Right forelimb (tissue), 1 donor: ENCODE data around the gene DDX25.

ENCODE experiments used
- DNase-seq: peaks from one replicate; pipeline ENCODE4 v3.0.0-alpha.2; 2018

DDX25 gene

DNA sequence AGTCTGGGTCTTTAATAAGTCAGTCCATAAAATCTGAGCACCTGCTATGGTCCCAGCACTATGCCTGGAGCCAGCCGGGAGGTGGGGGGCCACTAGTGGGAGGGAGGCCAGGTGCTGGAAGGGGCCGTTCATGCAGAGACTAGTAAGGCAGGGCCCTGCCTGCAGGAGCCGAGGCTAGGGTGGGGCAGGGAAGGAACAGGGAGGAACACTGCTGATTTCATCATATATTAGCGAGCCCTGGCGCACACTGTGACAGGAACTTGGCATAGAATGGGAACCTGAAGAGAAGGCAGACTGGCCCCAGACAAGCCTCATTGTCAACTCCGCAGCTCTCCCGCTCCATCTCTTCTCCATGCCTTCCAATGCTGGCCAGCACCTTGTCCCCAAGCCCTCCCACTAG, 48.7 kb downstream of the DDX25 start:
- peak; percentile 64 for DNase-seq

DNA sequence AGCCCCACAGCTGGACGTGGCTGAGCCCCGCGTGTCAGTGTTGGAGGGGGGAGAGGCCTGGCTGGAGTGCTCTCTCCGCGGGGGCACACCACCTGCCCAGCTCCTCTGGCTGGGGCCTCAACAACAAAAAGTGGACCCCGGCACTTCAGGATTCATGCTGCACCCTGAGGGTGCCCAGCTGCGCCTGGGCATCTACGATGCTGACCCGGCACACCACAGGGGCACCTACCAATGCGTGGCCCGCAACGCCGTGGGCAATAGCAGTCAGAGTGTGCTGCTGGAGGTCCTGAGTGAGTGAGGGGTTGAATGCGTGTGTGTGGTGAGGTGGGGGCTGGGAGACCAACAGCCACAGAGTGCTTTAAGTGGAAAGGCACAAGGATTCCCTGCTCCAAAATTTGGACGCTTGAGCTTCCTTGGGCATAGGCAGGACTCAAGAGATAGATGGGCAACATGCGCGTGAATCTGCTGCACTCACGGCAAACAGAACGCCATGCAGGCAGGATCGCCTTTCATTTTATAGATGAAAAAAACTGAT, 49.2 kb downstream of the DDX25 start:
- DNase-seq, result no peak

DNA sequence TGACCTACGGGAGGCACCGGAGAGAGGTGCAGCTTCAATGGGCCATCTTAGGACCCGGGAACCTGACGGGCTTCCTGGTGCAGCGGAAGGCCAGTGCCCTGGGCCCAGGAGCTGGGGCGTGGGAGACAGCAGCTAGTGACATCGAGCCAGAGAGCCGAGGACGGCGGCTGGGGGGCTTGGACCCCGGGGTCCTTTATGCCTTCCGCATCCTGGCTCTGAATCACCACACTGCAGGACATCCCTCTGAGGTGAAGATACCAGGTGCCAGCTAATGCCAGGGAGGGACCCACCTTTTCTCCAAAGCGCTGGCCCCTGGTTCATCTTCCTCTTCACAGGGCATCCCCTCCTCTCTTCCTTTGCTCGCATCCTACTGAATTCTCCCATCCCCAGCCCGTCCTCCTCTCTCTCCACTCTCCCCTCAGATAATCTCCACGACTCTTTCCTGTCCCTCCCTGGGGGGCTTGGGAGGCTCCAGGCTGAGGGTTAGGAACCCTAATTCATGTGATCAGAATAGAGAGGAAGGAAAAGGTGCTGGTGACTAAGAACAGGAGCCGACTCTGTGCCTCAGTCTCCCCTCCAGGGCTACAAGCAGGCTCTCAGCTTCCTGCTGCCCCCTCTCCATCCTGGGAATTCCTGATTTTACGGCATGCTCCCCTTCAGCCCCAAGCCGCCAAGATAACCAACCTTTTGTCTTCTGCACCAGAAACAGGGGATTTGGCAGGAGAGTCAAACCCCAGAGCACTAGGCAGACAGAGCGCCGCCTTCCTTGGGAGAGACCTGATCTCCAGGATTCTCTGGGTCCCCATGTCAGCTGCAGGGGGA, 50.0 kb downstream of the DDX25 start:
- no peak for DNase-seq

- no peak for DNase-seq
These were observed 50.8 kb downstream of the DDX25 start for GRCh38 chr11:125954945-125955640.

- no peak for DNase-seq
These were observed 51.5 kb downstream of the DDX25 start for GRCh38 chr11:125955856-125956255.

GRCh38 chr11:125956391-125957134, 52.3 kb downstream of the DDX25 start:
- no peak for DNase-seq

DNA sequence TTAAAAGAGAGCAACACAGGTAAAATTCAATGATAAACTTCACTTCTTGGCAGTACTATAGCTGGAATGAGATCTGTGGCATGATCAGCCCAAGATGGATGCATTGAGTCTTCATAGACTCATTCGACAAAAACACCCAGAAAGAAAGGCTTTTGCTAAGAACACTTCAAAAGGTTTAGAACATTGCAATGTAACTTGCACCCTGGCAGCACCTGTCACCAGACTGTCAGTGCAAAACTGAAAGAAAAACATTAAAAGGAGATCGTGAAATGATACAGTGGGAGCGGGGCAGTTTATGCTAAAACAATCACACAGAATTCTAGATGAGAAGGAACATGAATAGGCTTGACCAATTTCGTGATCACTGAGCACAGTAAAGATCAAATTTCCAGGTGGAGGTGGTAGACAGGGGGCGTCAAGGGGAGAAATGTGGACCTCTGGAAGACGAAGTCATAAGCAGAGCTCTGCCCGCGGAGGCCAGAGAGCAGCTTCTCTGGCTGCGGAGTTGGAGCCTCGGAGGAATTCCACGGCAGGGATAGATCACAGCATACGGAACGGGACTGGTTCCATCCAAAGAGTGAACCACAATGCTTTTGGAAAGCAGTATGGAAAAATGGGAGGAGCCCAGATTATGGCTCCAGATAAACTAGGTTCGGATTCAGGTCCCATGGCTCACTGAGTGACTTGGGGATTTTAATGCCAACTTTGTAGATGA, 53.5 kb downstream of the DDX25 start:
- no peak for DNase-seq

DNA sequence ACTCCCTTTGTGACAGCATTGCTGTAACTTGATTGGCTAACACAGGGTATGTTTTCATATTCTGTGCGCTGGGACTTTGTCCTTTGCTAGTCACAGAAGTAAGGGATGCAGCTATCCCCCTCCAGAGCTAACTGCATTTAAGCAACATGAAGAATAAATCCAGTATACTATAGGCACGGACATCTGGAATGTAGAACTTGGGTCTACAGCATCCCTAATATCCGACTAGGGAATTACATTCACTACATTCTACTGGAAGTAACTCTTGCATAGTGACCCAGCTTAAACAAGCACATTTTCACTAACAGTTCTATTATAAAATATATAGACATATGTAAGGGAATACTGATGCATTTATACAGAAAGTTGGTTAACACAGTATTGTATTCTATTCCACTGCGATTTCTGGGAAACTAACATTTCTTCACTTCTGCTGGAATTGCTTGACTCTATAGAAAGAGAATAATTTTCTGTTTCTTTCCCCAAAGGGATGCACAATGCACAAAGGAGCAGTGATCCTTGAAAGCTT, 54.6 kb downstream of the DDX25 start:
- DNase-seq, result no peak

DNA sequence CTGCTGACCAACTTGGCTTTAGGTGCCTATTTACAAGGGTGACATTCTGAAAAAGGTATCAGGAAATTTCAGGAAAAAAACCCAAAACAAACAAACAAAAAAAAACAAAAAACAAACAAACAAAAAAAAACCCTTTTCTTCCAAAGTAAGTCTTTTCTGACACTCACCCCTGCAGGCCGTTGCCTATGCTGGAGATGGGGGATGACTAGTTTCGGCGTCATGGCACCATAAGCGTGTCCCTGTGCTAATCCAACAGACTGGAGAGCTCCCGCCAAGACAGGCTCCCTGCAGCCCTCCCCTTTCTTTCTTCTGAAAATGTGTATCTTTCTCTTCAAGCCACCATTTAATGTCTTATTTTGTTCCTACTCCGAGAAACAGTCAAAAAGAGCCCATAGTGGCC, 55.2 kb downstream of the DDX25 start:
- no peak for DNase-seq

- no peak for DNase-seq
These were observed 55.6 kb downstream of the DDX25 start for GRCh38 chr11:125959931-125960330.

- DNase-seq, result no peak
These were observed 56.5 kb downstream of the DDX25 start for GRCh38 chr11:125960771-125961170.

DNA sequence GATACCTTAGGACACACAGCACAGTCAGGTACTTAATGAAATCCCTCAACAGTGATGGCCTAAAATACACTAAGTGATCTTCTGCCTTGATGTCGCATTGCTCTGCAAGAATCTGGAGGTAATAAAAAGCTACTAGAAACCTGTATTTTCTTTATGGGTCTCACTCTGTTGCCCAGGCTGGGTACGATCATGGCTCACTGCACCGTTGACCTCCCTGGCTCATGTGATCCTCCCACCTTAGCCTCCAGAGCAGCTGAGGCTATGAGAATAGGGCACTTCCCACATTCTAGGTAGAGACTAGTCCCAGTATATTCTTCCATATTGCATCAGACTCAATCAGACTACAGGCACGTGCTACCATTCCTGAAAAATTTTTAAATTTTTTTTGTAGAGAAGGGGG, 63.2 kb downstream of the DDX25 start:
- DNase-seq, result no peak

DNA sequence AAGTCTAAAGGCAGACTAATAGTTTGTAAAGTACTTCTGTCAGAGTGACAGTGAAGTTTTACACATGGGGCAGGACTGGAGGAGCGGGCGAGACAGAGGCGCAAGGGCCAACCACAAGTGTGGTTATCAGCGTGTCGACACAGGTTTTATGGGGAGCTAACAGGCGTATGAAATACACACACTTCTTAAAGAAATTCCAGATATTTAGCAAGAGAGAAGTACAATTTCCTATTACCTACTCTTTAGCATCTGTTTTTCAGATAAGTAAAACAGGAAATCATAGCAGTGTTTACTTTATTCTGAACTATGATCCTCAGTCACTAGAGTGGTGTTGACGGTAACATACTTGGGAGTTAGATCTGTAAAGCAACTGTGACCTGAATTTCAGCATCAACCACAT, 64.0 kb downstream of the DDX25 start:
- DNase-seq, result no peak

- no peak for DNase-seq
These were observed 67.3 kb downstream of the DDX25 start for GRCh38 chr11:125971618-125972017.

DNA sequence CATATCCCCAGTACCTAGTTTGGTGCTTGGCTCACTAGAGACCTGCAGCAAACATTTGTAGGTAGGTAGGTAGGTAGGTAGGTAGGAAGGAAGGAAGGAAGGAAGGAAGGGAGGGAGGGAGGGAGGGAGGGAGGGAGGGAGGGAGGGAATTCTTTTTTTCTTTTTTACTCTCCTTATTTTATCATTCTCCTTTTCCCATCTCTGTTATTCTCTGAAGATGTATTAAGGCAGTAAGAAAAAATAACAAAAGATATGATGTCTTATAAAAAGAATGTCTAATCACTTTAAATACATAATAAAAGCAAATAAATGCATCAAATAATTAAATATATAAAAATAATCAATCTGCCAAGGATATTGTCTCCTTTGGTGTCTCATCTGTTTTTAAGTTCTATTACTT, 70.0 kb downstream of the DDX25 start:
- DNase-seq, result no peak

DNA sequence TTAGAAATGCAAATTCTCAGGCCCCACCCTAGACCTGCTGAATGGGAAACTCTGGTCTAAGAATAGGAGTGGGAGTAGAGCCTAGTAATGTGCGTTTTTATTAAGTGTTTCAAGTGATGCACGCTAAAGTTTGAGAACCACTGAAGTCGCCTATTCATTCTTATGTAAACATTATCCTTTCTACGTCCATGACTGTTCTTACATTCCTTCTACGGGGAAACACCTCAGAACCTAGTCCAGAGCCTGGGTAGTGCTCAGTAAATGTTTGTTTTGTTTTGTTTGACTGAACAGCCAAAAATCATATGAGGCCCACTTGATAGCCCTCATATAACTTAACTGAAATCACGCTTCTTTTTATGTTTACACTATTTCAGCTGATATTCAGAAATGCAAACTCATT, 71.3 kb downstream of the DDX25 start:
- no peak for DNase-seq

DNA sequence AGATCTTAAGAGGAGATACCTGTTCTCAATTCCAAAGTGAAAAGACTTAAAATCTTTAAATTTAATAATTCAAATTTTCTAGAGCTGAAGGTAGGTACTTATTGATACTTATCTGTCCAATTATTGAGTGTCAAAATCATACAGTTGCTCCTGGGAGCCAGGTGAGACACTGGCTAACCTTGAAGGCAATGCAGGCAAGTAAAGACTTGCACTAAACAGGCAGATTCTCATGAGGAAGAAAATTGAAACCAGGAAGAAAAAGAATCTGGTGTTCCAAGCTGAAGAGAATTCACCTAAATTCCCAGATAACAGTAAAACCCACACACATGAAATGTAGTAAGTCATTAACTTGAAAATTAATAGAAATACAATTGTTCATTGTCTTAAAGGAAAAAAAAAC, 71.8 kb downstream of the DDX25 start:
- no peak for DNase-seq

DNA sequence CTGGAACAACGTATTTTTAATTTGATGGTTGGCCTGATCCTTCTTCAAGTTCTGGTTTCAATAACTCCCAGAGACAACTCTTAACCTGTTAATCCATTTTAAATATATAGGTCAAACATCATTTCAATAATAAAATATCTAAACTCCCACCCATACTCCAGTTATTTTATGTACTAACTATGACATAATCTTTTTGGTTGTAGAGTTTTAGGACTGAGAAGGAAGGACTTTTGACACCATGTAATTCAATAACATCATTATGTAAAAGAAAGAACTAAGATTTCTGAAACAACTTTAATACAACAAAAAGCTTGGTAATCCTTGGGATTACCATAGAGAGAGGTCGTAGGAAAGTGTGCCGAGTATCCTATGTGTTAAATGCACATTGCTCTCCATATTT, 73.0 kb downstream of the DDX25 start:
- no peak for DNase-seq

DNA sequence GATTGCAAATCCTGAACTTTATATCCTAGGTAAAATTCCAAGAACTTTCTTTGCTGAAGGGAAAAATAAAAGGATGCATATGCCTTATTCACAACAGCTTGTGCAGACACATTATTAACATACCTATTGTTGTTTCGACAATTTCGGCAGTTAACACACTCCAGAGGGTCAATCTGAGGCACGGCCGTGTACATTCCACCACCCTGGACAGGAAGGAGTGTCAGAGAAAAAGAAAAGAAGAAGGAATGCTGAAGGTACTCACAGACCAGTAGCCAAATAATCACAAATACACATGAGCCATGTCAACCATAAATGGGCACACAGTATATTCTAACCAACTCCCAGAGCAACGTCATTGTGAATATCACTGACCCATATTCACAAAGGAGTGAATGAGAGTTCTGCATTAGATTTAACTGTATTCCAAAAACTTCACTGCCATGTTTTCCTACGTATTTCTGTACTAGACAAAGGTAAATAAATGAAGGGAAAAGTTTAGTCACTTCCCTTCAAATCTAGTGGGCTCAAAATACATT, 73.9 kb downstream of the DDX25 start:
- no peak for DNase-seq
